K562 (cell line): ENCODE results near the gene EYA4. TPM values are rescaled to one million over a fixed set of nuclear protein-coding genes. Genes with fewer than 3 reads are reported as not detected.

Experiments used
- ATAC-seq: fragments of 200-7000 bp; cut with Tn5 transposase; 3 replicates; pipeline ENCODE4 v1.9.1; 2020; ENCODE audit warnings: moderate library complexity
- BruUV-seq: library from RNA; stranded (reverse); fragments of 400-500 nt; replicated peaks from 2 replicates; lab custom pipeline; 2021; lab: Mats Ljungman, UMichigan
- CTCF ChIA-PET: fragments of 300-600 bp; formaldehyde crosslinking; extraction: SDS; loops from one replicate; lab custom pipeline; 2021; ENCODE audit warnings: low intra/inter-chr PET ratio; lab: Yijun Ruan, JAX
- POLR2A ChIA-PET: fragments of 300-600, 350-650 bp; sonication (Branson Sonifier 250); formaldehyde crosslinking; extraction: SDS; loops from one replicate; lab custom pipeline; 2021; ENCODE audit warnings: antibody characterized with exemption, inconsistent platforms; lab: Yijun Ruan, JAX
- DNase-seq, 4 experiments: peaks; one replicate each; pipeline versions ENCODE4 v3.0.0 to v3.0.0-alpha.2; 2011 to 2018; ENCODE audit warnings: low spot score in 3 of 4, mixed read lengths in 3 of 4; ENCODE audit errors: extremely low read depth in 1 of 4
- FAIRE-seq: peaks from 2 replicates; lab custom pipeline; 2011; peaks lifted over from hg19 to GRCh38; lab: Jason Lieb, UNC
- H2AFZ ChIP-seq: 2 replicates; pipeline ENCODE4 v1.6.0; 2011; ENCODE audit warnings: low read depth, low read length, control low read depth, inconsistent platforms
- H3K27ac ChIP-seq: fragments of 200-600 bp; 3 replicates; pipeline ENCODE4 v1.8.0; 2011; ENCODE audit warnings: low read depth, mild to moderate bottlenecking, control low read depth, inconsistent platforms, low read length, moderate library complexity, mixed read lengths; ENCODE audit errors: extremely low read depth
- H3K27me3 ChIP-seq, 2 experiments: fragments of 300-600 bp in 1 of 2; 2 replicates in 1 of 2; 3 replicates in 1 of 2; pipeline versions ENCODE4 v1.6.0 to v1.8.0; 2011; ENCODE audit warnings: inconsistent platforms in 2 of 2, low read length in 2 of 2, mild to moderate bottlenecking in 1 of 2, mixed read lengths in 1 of 2, moderate library complexity in 1 of 2; ENCODE audit not compliant: control insufficient read depth in 2 of 2, insufficient read depth in 2 of 2
- H3K36me3 ChIP-seq: fragments of 300-600 bp; 3 replicates; pipeline ENCODE4 v1.8.0; 2011; ENCODE audit warnings: mild to moderate bottlenecking, low read length, inconsistent platforms; ENCODE audit not compliant: control insufficient read depth, insufficient read depth
- H3K4me1 ChIP-seq, 2 experiments: fragments of 200-600 bp in 1 of 2; replicated peaks in 1 of 2; 2 replicates in 1 of 2; 3 replicates in 1 of 2; pipeline versions ENCODE4 v1.5.1 to v1.8.0; 2011; ENCODE audit warnings: inconsistent platforms in 2 of 2, low read length in 2 of 2, mild to moderate bottlenecking in 1 of 2, mixed read lengths in 1 of 2, moderate library complexity in 1 of 2; ENCODE audit not compliant: control insufficient read depth in 2 of 2, insufficient read depth in 2 of 2
- H3K4me2 ChIP-seq: 2 replicates; pipeline ENCODE4 v1.6.1; 2011; ENCODE audit warnings: low read length, control low read depth, inconsistent platforms, mixed read lengths; ENCODE audit not compliant: insufficient read depth
- H3K4me3 ChIP-seq: fragments of 200-600 bp; sonication (generic), shearing (Covaris generic); 2 replicates; pipeline ENCODE4 v1.5.1; 2016; ENCODE audit warnings: control low read depth, inconsistent platforms
- H3K79me2 ChIP-seq: fragments of 200-600 bp; 3 replicates; pipeline ENCODE4 v1.8.0; 2011; ENCODE audit warnings: low read length, inconsistent platforms; ENCODE audit not compliant: control insufficient read depth, insufficient read depth
- H3K9ac ChIP-seq, 2 experiments: 2 replicates each; pipeline versions ENCODE4 v1.6.0 to v1.6.1; 2011; ENCODE audit warnings: low read depth in 2 of 2, low read length in 2 of 2, control low read depth in 1 of 2, inconsistent platforms in 1 of 2, mild to moderate bottlenecking in 1 of 2, mixed read lengths in 1 of 2; ENCODE audit not compliant: insufficient read depth in 1 of 2
- H3K9me1 ChIP-seq: one replicate; pipeline ENCODE4 v1.6.0; 2011; ENCODE audit warnings: inconsistent platforms, mild to moderate bottlenecking, low read length, moderate library complexity; ENCODE audit not compliant: control insufficient read depth, insufficient read depth
- H3K9me3 ChIP-seq: replicated peaks from 2 replicates; pipeline ENCODE4 v1.5.1; 2011; ENCODE audit warnings: low read depth, low read length, inconsistent platforms; ENCODE audit not compliant: control insufficient read depth, insufficient read depth
- H4K20me1 ChIP-seq: replicated peaks from 2 replicates; pipeline ENCODE4 v1.6.1; 2011; ENCODE audit warnings: low read length, inconsistent platforms, mixed read lengths; ENCODE audit not compliant: control insufficient read depth, insufficient read depth
- GTF2E2 ChIP-seq: fragments of 200-800 bp; sonication (Bioruptor generic); IDR thresholded peaks from 2 replicates; pipeline ENCODE4 v1.6.1; 2016; ENCODE audit warnings: missing genetic modification characterization, missing compliant biosample characterization
- HNRNPUL1 ChIP-seq: fragments of 200-400 bp; formaldehyde crosslinking; IDR thresholded peaks from 2 replicates; pipeline ENCODE4 v1.6.1; 2017; ENCODE audit warnings: low read length
- NCOR1 ChIP-seq: fragments of 450-650 bp; IDR thresholded peaks from 2 replicates; pipeline ENCODE4 v1.6.1; 2016; ENCODE audit warnings: mild to moderate bottlenecking, moderate library complexity
- NR3C1 ChIP-seq: sonication (generic); formaldehyde crosslinking; IDR thresholded peaks from 2 replicates; pipeline ENCODE4 v1.8.1; 2022; ENCODE audit warnings: missing genetic modification reagents
- ZNF23 ChIP-seq: fragments of 250-450 bp; sonication (Bioruptor Pico); IDR thresholded peaks from 2 replicates; pipeline ENCODE4 v1.4.0; 2020; ENCODE audit warnings: mild to moderate bottlenecking
- WGBS: fragments of 100-300 bp; shearing (Covaris generic); methylation state at CpG from one replicate; pipeline ENCODE4 v1.1.6; 2016; ENCODE audit warnings: low coverage, mixed read lengths; ENCODE audit not compliant: insufficient coverage; ENCODE audit errors: missing lambda C conversion rate; 5-methylcytosine and 5-hydroxymethylcytosine counted together
- in situ Hi-C: fragments of 300-500 bp; cut with MboI; formaldehyde crosslinking; loops from 4 replicates; pipeline ENCODE4 v1.15.0; 2018; ENCODE audit warnings: inconsistent platforms, mixed read lengths
- intact Hi-C: fragments of 100-400 bp; cut with micrococcal nuclease; formaldehyde crosslinking; loops from 2 replicates; pipeline ENCODE4 v1.14.2; 2022
- polyA plus RNA-seq, 8 experiments: library from polyadenylated mRNA; depleted of rRNA in 4 of 8; stranded (reverse) in 5 of 8; unstranded in 3 of 8; fragments of >200 nt; fragmentation: Nextera tagmentation in 2 of 8; fragmentation: Illumina TruSeq in 1 of 8; extraction: Ambion mirVana in 2 of 8; extraction: Trizol in 1 of 8; gene quantifications; 2 replicates each; pipeline versions ENCODE4 v1.2.1 to v1.2.3, GENCODE V29; 2011 to 2014; ENCODE audit warnings: inconsistent platforms in 1 of 8, missing spikeins in 1 of 8
- total RNA-seq, 7 experiments: library from RNA; depleted of rRNA in 6 of 7; stranded (reverse); fragments of >200 nt in 6 of 7; fragmentation: Illumina TruSeq in 2 of 7; extraction: Trizol in 2 of 7; gene quantifications; 2 replicates each; pipeline versions ENCODE4 v1.2.1 to v1.2.3, GENCODE V29; 2011 to 2021; ENCODE audit warnings: low replicate concordance in 1 of 7
- TF ChIP-seq, protein P1 (sequence below): sonication (generic); formaldehyde crosslinking; IDR thresholded peaks from 2 replicates; pipeline ENCODE4 v1.8.0; 2022; ENCODE audit warnings: mild to moderate bottlenecking, missing genetic modification reagents
- TF ChIP-seq, protein P2 (sequence below): fragments of 450-650 bp; IDR thresholded peaks from 2 replicates; pipeline ENCODE4 v1.6.1; 2017; ENCODE audit warnings: mild to moderate bottlenecking, moderate library complexity

Gene EYA4
- total and polyA plus RNA-seq, 9 of the 15 experiments (the other 6 are each of a cell fraction or from before 2014, with no cell fraction given) = 0.03 to 0.04 TPM; not detected in 7

DNA sequence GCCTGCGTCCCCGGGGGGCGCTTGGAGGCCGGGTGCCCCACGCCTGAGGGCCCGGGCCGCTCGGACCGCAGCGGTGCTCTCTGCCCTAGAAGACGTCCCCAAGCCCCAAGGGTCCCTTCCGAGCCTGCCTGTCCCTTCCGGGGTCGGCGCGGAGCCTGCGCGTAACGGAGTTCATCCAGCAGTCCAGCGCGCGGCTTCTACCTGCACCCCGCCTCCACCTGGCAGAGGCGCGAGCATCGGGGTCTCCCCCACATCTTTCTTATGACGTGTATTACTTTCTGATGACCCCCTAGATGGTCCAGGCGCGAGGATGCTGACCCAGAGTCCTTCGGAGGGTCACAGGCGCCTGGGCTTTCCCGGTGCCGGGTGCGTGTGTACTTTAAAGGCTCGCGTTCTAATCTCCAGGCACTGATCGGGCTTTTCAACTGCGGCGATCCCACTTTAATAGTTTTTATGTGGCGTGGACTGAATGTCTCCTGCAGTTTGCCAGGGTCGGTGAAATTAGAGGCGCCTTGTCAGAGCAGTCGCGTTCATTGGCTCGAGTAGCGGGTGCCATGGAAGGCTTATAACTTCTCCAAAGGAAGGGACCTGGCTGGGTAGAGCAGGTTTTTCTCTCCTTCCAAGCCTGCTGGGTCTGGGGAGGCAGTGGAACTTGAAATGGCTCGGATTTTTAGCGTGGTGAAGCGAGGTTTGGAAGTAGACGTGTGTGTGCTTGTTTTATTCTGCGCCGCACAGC lies 912 bp downstream of the EYA4 start:
- Histone ChIP-seq H3K9me3 (no peaks in the 10 kb centered on the region), H3K4me2 (no peak overlapping the region), H2AFZ (no peak overlapping the region), H3K36me3 (no peaks in the 10 kb centered on the region), H3K9me1 (no peaks in the 10 kb centered on the region), H3K4me1 (no peaks in the 10 kb centered on the region; a peak in 1 of 5 replicates), H3K9ac (no peak overlapping the region), H4K20me1 (no peaks in the 10 kb centered on the region), H3K4me3 (no peak overlapping the region), H3K27me3 (no peaks in the 10 kb centered on the region; a peak in 1 of 5 replicates), H3K27ac (no peak overlapping the region), H3K79me2 (no peaks in the 10 kb centered on the region)
- TF ChIP-seq, protein P1, sequence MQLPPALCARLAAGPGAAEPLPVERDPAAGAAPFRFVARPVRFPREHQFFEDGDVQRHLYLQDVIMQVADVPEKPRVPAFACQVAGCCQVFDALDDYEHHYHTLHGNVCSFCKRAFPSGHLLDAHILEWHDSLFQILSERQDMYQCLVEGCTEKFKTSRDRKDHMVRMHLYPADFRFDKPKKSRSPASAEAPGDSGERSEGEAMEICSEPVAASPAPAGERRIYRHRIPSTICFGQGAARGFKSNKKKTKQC (CRISPR knock-in tag) = no peak
- TF ChIP-seq, protein P2, sequence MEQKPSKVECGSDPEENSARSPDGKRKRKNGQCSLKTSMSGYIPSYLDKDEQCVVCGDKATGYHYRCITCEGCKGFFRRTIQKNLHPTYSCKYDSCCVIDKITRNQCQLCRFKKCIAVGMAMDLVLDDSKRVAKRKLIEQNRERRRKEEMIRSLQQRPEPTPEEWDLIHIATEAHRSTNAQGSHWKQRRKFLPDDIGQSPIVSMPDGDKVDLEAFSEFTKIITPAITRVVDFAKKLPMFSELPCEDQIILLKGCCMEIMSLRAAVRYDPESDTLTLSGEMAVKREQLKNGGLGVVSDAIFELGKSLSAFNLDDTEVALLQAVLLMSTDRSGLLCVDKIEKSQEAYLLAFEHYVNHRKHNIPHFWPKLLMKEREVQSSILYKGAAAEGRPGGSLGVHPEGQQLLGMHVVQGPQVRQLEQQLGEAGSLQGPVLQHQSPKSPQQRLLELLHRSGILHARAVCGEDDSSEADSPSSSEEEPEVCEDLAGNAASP = no peak
- TF ChIP-seq NCOR1 (no peak), NR3C1 (CRISPR knock-in tag) (no peak), HNRNPUL1 (no peak), GTF2E2 (no peak), ZNF23 (CRISPR knock-in tag) (no peak)
- intact Hi-C loops = no loop called here
- in situ Hi-C loops = no loop called here
- ATAC-seq = no peak
- ChIA-PET POLR2A (no interaction called here), CTCF (no interaction called here)
- no peak for DNase-seq
- WGBS = 25% methylated on average over 30 of the region's 52 CpGs
- FAIRE-seq = no peak
- BruUV-seq = no TSS peak
